Psoas muscle (tissue), 8 donors: ENCODE measurements around the gene SCUBE1. TPM values are rescaled to one million over a fixed set of nuclear protein-coding genes. Genes with fewer than 3 reads are reported as not detected.

Source experiments
- ATAC-seq, 4 donors: fragments of 200-7000 bp; cut with Tn5 transposase; one replicate each; pipeline ENCODE4 v1.9.1; 2020; ENCODE audit warnings: moderate library complexity in 3 of 4, mild to moderate bottlenecking in 2 of 4
- DNase-seq, 2 donors: peaks; one replicate each; pipeline ENCODE4 v3.0.0-alpha.2; 2020
- H3K27ac ChIP-seq: fragments of 200-600 bp; one replicate; pipeline ENCODE4 v1.8.0; 2022
- H3K27me3 ChIP-seq, 3 donors: fragments of 200-600 bp in 1 of 3; one replicate each; pipeline versions ENCODE4 v1.6.1 to v1.8.0; 2013 to 2022; ENCODE audit warnings: low read length in 2 of 3, mild to moderate bottlenecking in 2 of 3, moderate library complexity in 1 of 3; ENCODE audit not compliant: insufficient read depth in 3 of 3
- H3K36me3 ChIP-seq, 2 donors: fragments of 200-600 bp in 1 of 2; one replicate each; pipeline versions ENCODE4 v1.6.1 to v1.8.0; 2013 to 2022; ENCODE audit warnings: low read depth in 1 of 2, mild to moderate bottlenecking in 1 of 2, moderate library complexity in 1 of 2; ENCODE audit not compliant: insufficient read depth in 1 of 2
- H3K4me1 ChIP-seq: fragments of 200-600 bp; one replicate; pipeline ENCODE4 v1.8.0; 2022
- H3K4me3 ChIP-seq: fragments of 200-600 bp; one replicate; pipeline ENCODE4 v1.8.0; 2022; ENCODE audit warnings: mild to moderate bottlenecking
- H3K9me3 ChIP-seq: fragments of 200-600 bp; one replicate; pipeline ENCODE4 v1.8.0; 2022
- WGBS, 3 donors: extraction: QIAGEN DNeasy Blood & Tissue Kit; methylation state at CpG; one replicate each; pipeline versions ENCODE4 v1.1.6 to v1.1.7; 2013; 5-methylcytosine and 5-hydroxymethylcytosine counted together
- intact Hi-C, 2 donors: fragments of 100-400 bp; cut with DNase I; formaldehyde crosslinking; loops; one replicate each; pipeline versions ENCODE4 v1.11.0 to v1.14.2; 2022
- polyA plus RNA-seq, 3 donors: library from polyadenylated mRNA; stranded (reverse); fragments of 200-250 nt; gene quantifications; one replicate each; pipeline ENCODE4 v1.2.3, GENCODE V29; 2013
- total RNA-seq, 4 donors: library from RNA; stranded (reverse); fragmentation: NEBNext Ultra II Directional in 2 of 4; extraction: Animal tissue kit (Norgen Biotek cat#: 25700) in 2 of 4; gene quantifications; one replicate each; pipeline versions ENCODE4 v1.2.1 to v1.2.4, GENCODE V29; 2021 to 2023
- TF ChIP-seq, protein P1 (sequence below): fragments of 200-600 bp; IDR thresholded peaks from one replicate; pipeline ENCODE4 v1.8.0; 2022; ENCODE audit warnings: antibody characterized with exemption
- donor health status: healthy with polysubstance abuse.
- donor health status: DM: no; HTN: no; CAD: no; lungs with moderate emphysema.
- donor health status: Bipolar disorder and iron deficiency.
- donor health status: healthy.
- donor health status: DM: yes; HTN: yes; CAD: no.
- donor health status: DM: no; HTN: no; CAD: no.
- donor health status: DM: no; HTN: no; CAD: no.
- donor health status: DM: yes; HTN: yes; CAD: no.

The SCUBE1 gene
- total and polyA plus RNA-seq, 7 donors = 0.04 to 0.19 (median 0.08) TPM

DNA sequence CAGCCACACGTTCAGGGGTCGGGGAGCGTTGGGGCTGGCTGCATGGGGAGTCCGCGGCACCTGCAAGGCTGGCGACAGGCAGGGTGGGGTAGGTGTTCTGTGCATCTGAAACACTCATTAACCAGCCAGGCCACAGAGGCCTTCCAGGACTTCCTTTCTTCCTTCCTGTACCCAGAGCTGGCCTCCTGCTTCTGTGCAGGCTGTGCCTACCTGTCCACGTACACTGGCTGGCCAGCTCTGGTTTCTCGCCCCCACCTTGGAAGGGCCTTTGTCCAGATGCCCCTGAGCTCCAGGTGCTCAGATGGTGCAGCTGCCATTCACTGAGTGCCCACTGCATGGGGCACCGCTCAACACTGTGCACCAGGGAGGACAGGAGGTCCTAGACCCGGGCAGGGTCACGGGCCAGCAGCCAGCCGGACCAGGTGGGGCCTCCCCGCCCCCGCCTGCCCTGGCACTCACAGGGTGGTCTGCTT is 172.1 kb downstream of the SCUBE1 start:
- intact Hi-C loops = no loop called here
- 74 to 82% (median 80%) methylated on average over 13 to 14 of the region's 14 CpGs for WGBS, 3 donors
- ATAC-seq (no peak), DNase-seq (peak in 1 of 2 donors; percentile 43)
- H3K27me3 ChIP-seq = no peaks in the 10 kb centered on the region
- no peak overlapping the region for H3K4me3 ChIP-seq
- no peaks in the 10 kb centered on the region for H3K4me1 ChIP-seq
- H3K36me3 ChIP-seq = peaks cover 0 to 89% of the 10 kb centered on the region in 2 donors
- H3K9me3 ChIP-seq = no peaks in the 10 kb centered on the region
- TF ChIP-seq, protein P1, sequence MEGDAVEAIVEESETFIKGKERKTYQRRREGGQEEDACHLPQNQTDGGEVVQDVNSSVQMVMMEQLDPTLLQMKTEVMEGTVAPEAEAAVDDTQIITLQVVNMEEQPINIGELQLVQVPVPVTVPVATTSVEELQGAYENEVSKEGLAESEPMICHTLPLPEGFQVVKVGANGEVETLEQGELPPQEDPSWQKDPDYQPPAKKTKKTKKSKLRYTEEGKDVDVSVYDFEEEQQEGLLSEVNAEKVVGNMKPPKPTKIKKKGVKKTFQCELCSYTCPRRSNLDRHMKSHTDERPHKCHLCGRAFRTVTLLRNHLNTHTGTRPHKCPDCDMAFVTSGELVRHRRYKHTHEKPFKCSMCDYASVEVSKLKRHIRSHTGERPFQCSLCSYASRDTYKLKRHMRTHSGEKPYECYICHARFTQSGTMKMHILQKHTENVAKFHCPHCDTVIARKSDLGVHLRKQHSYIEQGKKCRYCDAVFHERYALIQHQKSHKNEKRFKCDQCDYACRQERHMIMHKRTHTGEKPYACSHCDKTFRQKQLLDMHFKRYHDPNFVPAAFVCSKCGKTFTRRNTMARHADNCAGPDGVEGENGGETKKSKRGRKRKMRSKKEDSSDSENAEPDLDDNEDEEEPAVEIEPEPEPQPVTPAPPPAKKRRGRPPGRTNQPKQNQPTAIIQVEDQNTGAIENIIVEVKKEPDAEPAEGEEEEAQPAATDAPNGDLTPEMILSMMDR = no peak
- H3K27ac ChIP-seq = no peak overlapping the region

DNA sequence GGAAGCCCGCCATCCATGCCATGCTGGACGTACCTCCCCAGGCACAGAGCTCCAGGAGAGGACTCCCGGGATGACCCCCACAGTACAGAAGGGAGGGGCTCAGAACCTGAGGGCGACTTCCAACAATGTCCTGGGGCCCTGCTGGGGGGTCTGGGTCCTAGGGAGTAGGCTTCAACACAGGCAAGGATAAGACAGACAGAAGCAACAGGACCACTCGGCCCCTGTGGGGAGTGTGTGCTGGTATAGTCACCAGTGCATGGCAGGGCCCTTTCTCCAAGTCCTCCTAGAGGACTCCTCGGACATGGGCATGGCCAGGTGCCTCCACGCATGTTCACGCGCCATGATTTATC is 173.1 kb downstream of the SCUBE1 start:
- intact Hi-C loops = no loop called here
- peaks cover 0 to 80% of the 10 kb centered on the region in 2 donors for H3K36me3 ChIP-seq
- H3K27ac ChIP-seq = no peak overlapping the region
- H3K4me1 ChIP-seq = no peaks in the 10 kb centered on the region
- H3K27me3 ChIP-seq = no peaks in the 10 kb centered on the region
- ATAC-seq (no peak), DNase-seq (no peak)
- H3K4me3 ChIP-seq = no peak overlapping the region
- H3K9me3 ChIP-seq = no peaks in the 10 kb centered on the region
- 92 to 95% (median 94%) methylated on average over 9 of the region's 9 CpGs for whole genome bisulfite sequencing, 3 donors
- TF ChIP-seq, protein P1 = no peak

DNA sequence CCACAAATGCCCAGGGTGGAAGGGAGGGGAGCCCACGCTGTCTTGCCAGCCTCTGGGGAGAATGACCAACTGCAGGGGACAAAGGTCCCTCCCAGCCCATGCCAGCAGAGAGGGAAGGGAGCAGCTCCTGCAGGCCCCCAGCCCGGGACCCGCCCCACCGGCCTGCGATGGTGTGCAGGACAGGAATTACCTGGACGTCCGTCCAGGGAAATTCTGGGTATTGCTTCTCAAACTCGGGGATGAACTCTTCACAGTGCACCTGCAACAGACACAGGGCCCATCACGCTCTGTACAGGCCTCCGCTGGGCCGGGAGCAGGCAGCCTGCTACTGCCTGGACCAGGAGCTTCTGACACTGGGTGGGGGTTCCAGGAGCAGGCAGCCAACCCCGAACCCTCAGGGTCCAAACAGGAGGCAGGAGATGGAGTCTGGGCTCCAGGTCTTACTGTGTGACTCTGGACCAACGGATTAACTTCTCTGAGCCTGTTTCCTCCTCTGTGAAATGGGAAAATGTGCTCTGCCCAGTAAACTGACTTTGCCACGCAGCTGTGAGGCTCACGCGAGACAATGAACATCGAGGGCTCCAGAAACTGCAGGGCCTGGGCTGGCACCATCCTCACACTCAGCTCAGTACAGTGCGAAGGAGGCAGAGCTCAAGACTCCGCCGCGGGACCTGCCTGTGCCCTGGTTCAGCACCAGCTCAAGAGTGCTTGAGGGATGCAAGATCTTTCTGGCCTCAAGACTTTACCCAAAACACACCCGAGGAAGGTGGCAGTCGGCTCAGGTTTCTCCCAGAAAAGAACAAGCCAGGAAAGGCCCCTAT is 173.7 kb downstream of the SCUBE1 start:
- H3K9me3 ChIP-seq = no peaks in the 10 kb centered on the region
- H3K27ac ChIP-seq = no peak overlapping the region
- TF ChIP-seq, protein P1 = no peak
- DNase-seq (no peak), ATAC-seq (no peak)
- H3K27me3 ChIP-seq = no peaks in the 10 kb centered on the region
- peaks cover 0 to 74% of the 10 kb centered on the region in 2 donors for H3K36me3 ChIP-seq
- intact Hi-C loops = no loop called here
- no peak overlapping the region for H3K4me3 ChIP-seq
- no peaks in the 10 kb centered on the region for H3K4me1 ChIP-seq
- 92 to 94% (median 93%) methylated on average over 23 of the region's 23 CpGs for WGBS, 3 donors

DNA sequence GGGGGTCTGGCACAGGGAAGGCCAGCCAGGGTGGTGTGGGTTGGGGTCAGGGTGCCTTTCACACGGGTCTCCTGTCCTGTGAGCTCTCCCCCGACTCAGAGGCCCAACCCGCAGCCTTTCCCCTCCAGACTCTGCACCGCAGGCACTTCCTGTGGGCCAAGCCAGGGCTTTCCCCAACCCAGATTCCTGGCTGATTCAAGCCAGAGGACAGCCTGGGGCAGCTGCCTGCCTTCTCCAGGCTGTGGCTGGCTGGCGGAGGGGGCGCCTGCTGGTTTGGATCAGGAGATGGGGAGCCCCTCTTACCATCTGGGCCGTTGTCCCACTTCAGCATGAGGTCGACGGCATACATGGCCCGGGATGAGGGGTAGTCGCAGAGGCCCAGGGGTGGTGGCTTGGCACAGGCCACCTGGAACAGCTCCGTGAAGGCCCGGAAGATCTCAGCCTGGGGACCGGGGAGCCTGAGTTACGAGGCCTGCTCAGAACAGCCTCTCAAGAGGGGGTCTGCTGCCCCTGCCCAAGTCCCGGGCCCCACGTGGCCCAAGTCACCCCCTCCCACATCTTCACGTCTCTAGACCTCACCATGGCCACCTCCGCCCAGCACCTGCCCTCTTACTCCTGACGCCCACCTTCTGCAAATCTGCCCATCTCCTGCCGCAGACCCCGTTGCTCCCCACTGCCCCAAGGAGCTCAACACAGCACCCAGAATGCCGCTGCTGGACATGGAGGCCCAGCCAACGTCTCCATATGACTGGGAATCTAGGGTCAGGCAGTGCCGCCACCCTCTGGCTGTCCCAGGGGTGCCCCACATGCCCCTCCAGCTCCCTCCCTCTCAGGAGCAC is 174.5 kb downstream of the SCUBE1 start:
- WGBS, 3 donors = 82 to 86% (median 86%) methylated on average over 24 to 25 of the region's 25 CpGs
- H3K4me1 ChIP-seq = no peaks in the 10 kb centered on the region
- TF ChIP-seq, protein P1 = no peak
- intact Hi-C loops = no loop called here
- DNase-seq = no peak
- no peaks in the 10 kb centered on the region for H3K9me3 ChIP-seq
- no peaks in the 10 kb centered on the region for H3K27me3 ChIP-seq
- peak in 1 of 4 donors; percentile 26 for ATAC-seq
- H3K36me3 ChIP-seq = peaks cover 0 to 65% of the 10 kb centered on the region in 2 donors
- H3K27ac ChIP-seq = no peak overlapping the region
- H3K4me3 ChIP-seq = no peak overlapping the region
